Body of pancreas (tissue), 4 donors: ENCODE measurements around the gene SENP2.

Source experiments
- CTCF ChIP-seq, 7 experiments: fragments of 450-650 bp in 4 of 7; fragments of 200-600 bp in 3 of 7; sonication (generic) in 3 of 7; IDR thresholded peaks; one replicate each; pipeline ENCODE4 v1.5.1; 2016 to 2019; ENCODE audit warnings: antibody characterized with exemption in 7 of 7
- POLR2A ChIP-seq, 3 donors: fragments of 450-650 bp; IDR thresholded peaks; one replicate each; pipeline ENCODE4 v1.6.1; 2016; ENCODE audit warnings: antibody characterized with exemption in 3 of 3, mild to moderate bottlenecking in 2 of 3

GRCh38 chr3:185654758-185655145, 68.7 kb downstream of the SENP2 start:
- TF ChIP-seq POLR2A (IDR thresholded peaks at IDR 0.05) (no peak), CTCF (IDR thresholded peaks at IDR 0.05) (no peak)
